ENCODE measurements around the gene WASF3.

Gene WASF3

GRCh38 chr13:26651234-26651633 lies 93.8 kb downstream of the WASF3 start:
- no peak overlapping the region for H3K4me3 ChIP-seq (ENCODE audit: low read depth in 1 of 2, low read length in 2 of 2)
- H3K36me3 ChIP-seq (ENCODE audit: insufficient read depth, low read length) = no peaks in the 10 kb centered on the region
- H3K4me1 ChIP-seq (ENCODE audit: insufficient read depth, low read length) = no peaks in the 10 kb centered on the region
- no peaks in the 10 kb centered on the region for H3K27me3 ChIP-seq (ENCODE audit: control insufficient read depth in 1 of 2, insufficient read depth in 2 of 2, low read length in 2 of 2)
- H3K27ac ChIP-seq (ENCODE audit: low read depth, low read length) = no peak overlapping the region
- H3K9ac ChIP-seq (ENCODE audit: low read length) = no peak overlapping the region
- H3K9me3 ChIP-seq (ENCODE audit: low read length) = no peaks in the 10 kb centered on the region

- no peaks in the 10 kb centered on the region for H3K9me3 ChIP-seq (ENCODE audit: low read length)
- no peaks in the 10 kb centered on the region for H3K4me1 ChIP-seq (ENCODE audit: insufficient read depth, low read length)
- no peaks in the 10 kb centered on the region for H3K36me3 ChIP-seq (ENCODE audit: insufficient read depth, low read length)
- H3K9ac ChIP-seq (ENCODE audit: low read length) = no peak overlapping the region
- no peak overlapping the region for H3K27ac ChIP-seq (ENCODE audit: low read depth, low read length)
- no peaks in the 10 kb centered on the region for H3K27me3 ChIP-seq (ENCODE audit: control insufficient read depth in 1 of 2, insufficient read depth in 2 of 2, low read length in 2 of 2)
- no peak overlapping the region for H3K4me3 ChIP-seq (ENCODE audit: low read depth in 1 of 2, low read length in 2 of 2)
Measured at GRCh38 chr13:26653310-26653709, 95.8 kb downstream of the WASF3 start.

- Histone ChIP-seq H3K9ac (ENCODE audit: low read length) (no peak overlapping the region), H3K4me3 (ENCODE audit: low read depth in 1 of 2, low read length in 2 of 2) (no peak overlapping the region), H3K9me3 (ENCODE audit: low read length) (no peaks in the 10 kb centered on the region), H3K36me3 (ENCODE audit: insufficient read depth, low read length) (no peaks in the 10 kb centered on the region), H3K27ac (ENCODE audit: low read depth, low read length) (no peak overlapping the region), H3K27me3 (ENCODE audit: control insufficient read depth in 1 of 2, insufficient read depth in 2 of 2, low read length in 2 of 2) (no peaks in the 10 kb centered on the region), H3K4me1 (ENCODE audit: insufficient read depth, low read length) (no peaks in the 10 kb centered on the region)
Measured at GRCh38 chr13:26653842-26654241, 96.4 kb downstream of the WASF3 start.

GRCh38 chr13:26656919-26657318 lies 99.4 kb downstream of the WASF3 start:
- Histone ChIP-seq H3K27ac (ENCODE audit: low read depth, low read length) (no peak overlapping the region), H3K9ac (ENCODE audit: low read length) (no peak overlapping the region), H3K9me3 (ENCODE audit: low read length) (no peaks in the 10 kb centered on the region)

GRCh38 chr13:26658448-26659385 lies 101.2 kb downstream of the WASF3 start:
- Histone ChIP-seq H3K27me3 (ENCODE audit: control insufficient read depth in 1 of 2, insufficient read depth in 2 of 2, low read length in 2 of 2) (no peaks in the 10 kb centered on the region), H3K27ac (ENCODE audit: low read depth, low read length) (no peak overlapping the region), H3K4me3 (ENCODE audit: low read depth in 1 of 2, low read length in 2 of 2) (no peak overlapping the region), H3K4me1 (ENCODE audit: insufficient read depth, low read length) (no peaks in the 10 kb centered on the region), H3K9me3 (ENCODE audit: low read length) (no peaks in the 10 kb centered on the region), H3K36me3 (ENCODE audit: insufficient read depth, low read length) (no peaks in the 10 kb centered on the region), H3K9ac (ENCODE audit: low read length) (no peak overlapping the region)

More at GRCh38 chr13:26656919-26657318, 99.4 kb downstream of the WASF3 start:
- Histone ChIP-seq H3K36me3 (ENCODE audit: insufficient read depth, low read length) (no peaks in the 10 kb centered on the region), H3K4me1 (ENCODE audit: insufficient read depth, low read length) (no peaks in the 10 kb centered on the region), H3K27me3 (ENCODE audit: control insufficient read depth in 1 of 2, insufficient read depth in 2 of 2, low read length in 2 of 2) (no peaks in the 10 kb centered on the region), H3K4me3 (ENCODE audit: low read depth in 1 of 2, low read length in 2 of 2) (no peak overlapping the region)

- Histone ChIP-seq H3K27ac (ENCODE audit: low read depth, low read length) (no peak overlapping the region), H3K27me3 (ENCODE audit: control insufficient read depth in 1 of 2, insufficient read depth in 2 of 2, low read length in 2 of 2) (no peaks in the 10 kb centered on the region)
Measured at GRCh38 chr13:26660185-26660584, 102.7 kb downstream of the WASF3 start.

GRCh38 chr13:26660766-26661165 lies 103.3 kb downstream of the WASF3 start:
- no peaks in the 10 kb centered on the region for H3K9me3 ChIP-seq (ENCODE audit: low read length)
- H3K4me3 ChIP-seq (ENCODE audit: low read depth in 1 of 2, low read length in 2 of 2) = no peak overlapping the region
- H3K27me3 ChIP-seq (ENCODE audit: control insufficient read depth in 1 of 2, insufficient read depth in 2 of 2, low read length in 2 of 2) = no peaks in the 10 kb centered on the region
- H3K27ac ChIP-seq (ENCODE audit: low read depth, low read length) = no peak overlapping the region
- H3K4me1 ChIP-seq (ENCODE audit: insufficient read depth, low read length) = no peaks in the 10 kb centered on the region
- H3K36me3 ChIP-seq (ENCODE audit: insufficient read depth, low read length) = no peaks in the 10 kb centered on the region
- no peak overlapping the region for H3K9ac ChIP-seq (ENCODE audit: low read length)

More at GRCh38 chr13:26660185-26660584, 102.7 kb downstream of the WASF3 start:
- Histone ChIP-seq H3K4me3 (ENCODE audit: low read depth in 1 of 2, low read length in 2 of 2) (no peak overlapping the region), H3K36me3 (ENCODE audit: insufficient read depth, low read length) (no peaks in the 10 kb centered on the region), H3K9ac (ENCODE audit: low read length) (no peak overlapping the region), H3K4me1 (ENCODE audit: insufficient read depth, low read length) (no peaks in the 10 kb centered on the region), H3K9me3 (ENCODE audit: low read length) (no peaks in the 10 kb centered on the region)

- no peaks in the 10 kb centered on the region for H3K36me3 ChIP-seq (ENCODE audit: insufficient read depth, low read length)
- H3K4me3 ChIP-seq (ENCODE audit: low read depth in 1 of 2, low read length in 2 of 2) = no peak overlapping the region
- H3K27ac ChIP-seq (ENCODE audit: low read depth, low read length) = no peak overlapping the region
- H3K27me3 ChIP-seq (ENCODE audit: control insufficient read depth in 1 of 2, insufficient read depth in 2 of 2, low read length in 2 of 2) = no peaks in the 10 kb centered on the region
- H3K9me3 ChIP-seq (ENCODE audit: low read length) = no peaks in the 10 kb centered on the region
- H3K4me1 ChIP-seq (ENCODE audit: insufficient read depth, low read length) = no peaks in the 10 kb centered on the region
- H3K9ac ChIP-seq (ENCODE audit: low read length) = no peak overlapping the region
Measured at GRCh38 chr13:26663791-26664190, 106.3 kb downstream of the WASF3 start.

GRCh38 chr13:26664286-26664685 lies 106.8 kb downstream of the WASF3 start:
- Histone ChIP-seq H3K4me3 (ENCODE audit: low read depth in 1 of 2, low read length in 2 of 2) (no peak overlapping the region), H3K9me3 (ENCODE audit: low read length) (no peaks in the 10 kb centered on the region), H3K4me1 (ENCODE audit: insufficient read depth, low read length) (no peaks in the 10 kb centered on the region), H3K36me3 (ENCODE audit: insufficient read depth, low read length) (no peaks in the 10 kb centered on the region), H3K27me3 (ENCODE audit: control insufficient read depth in 1 of 2, insufficient read depth in 2 of 2, low read length in 2 of 2) (no peaks in the 10 kb centered on the region), H3K27ac (ENCODE audit: low read depth, low read length) (no peak overlapping the region), H3K9ac (ENCODE audit: low read length) (no peak overlapping the region)

GRCh38 chr13:26664876-26665275 lies 107.4 kb downstream of the WASF3 start:
- H3K4me1 ChIP-seq (ENCODE audit: insufficient read depth, low read length) = no peaks in the 10 kb centered on the region
- H3K27ac ChIP-seq (ENCODE audit: low read depth, low read length) = no peak overlapping the region
- H3K9ac ChIP-seq (ENCODE audit: low read length) = no peak overlapping the region
- H3K36me3 ChIP-seq (ENCODE audit: insufficient read depth, low read length) = no peaks in the 10 kb centered on the region
- H3K4me3 ChIP-seq (ENCODE audit: low read depth in 1 of 2, low read length in 2 of 2) = no peak overlapping the region
- H3K27me3 ChIP-seq (ENCODE audit: control insufficient read depth in 1 of 2, insufficient read depth in 2 of 2, low read length in 2 of 2) = no peaks in the 10 kb centered on the region
- no peaks in the 10 kb centered on the region for H3K9me3 ChIP-seq (ENCODE audit: low read length)

GRCh38 chr13:26668357-26669146 lies 111.1 kb downstream of the WASF3 start:
- Histone ChIP-seq H3K9me3 (ENCODE audit: low read length) (no peaks in the 10 kb centered on the region), H3K4me1 (ENCODE audit: insufficient read depth, low read length) (no peaks in the 10 kb centered on the region), H3K36me3 (ENCODE audit: insufficient read depth, low read length) (no peaks in the 10 kb centered on the region), H3K27me3 (ENCODE audit: control insufficient read depth in 1 of 2, insufficient read depth in 2 of 2, low read length in 2 of 2) (no peaks in the 10 kb centered on the region), H3K4me3 (ENCODE audit: low read depth in 1 of 2, low read length in 2 of 2) (no peak overlapping the region), H3K9ac (ENCODE audit: low read length) (no peak overlapping the region), H3K27ac (ENCODE audit: low read depth, low read length) (no peak overlapping the region)

Measured in muscle layer of colon (tissue), 2 donors.